ENCODE data around the gene PRSS56.

GRCh38 chr2:232528746-232529460 lies 8.7 kb downstream of the PRSS56 start:
- TF ChIP-seq REST (IDR thresholded peaks at IDR 0.05; ENCODE audit: insufficient read depth in 1 of 2, low read depth in 2 of 2, low read length in 1 of 2) (no peak), CTCF (IDR thresholded peaks at IDR 0.05) (no peak), SIN3A (IDR thresholded peaks at IDR 0.05; ENCODE audit: borderline replicate concordance, insufficient read depth, low read depth, low read length) (no peak), POLR2AphosphoS5 (IDR thresholded peaks at IDR 0.05; ENCODE audit: low read depth, low read length) (no peak)
